OCI-LY1 (cell line): ENCODE results near the gene GSPT1.

Source experiments
- EZH2 ChIP-seq: fragments of 200-600 bp; sonication (generic), shearing (Covaris generic); IDR thresholded peaks from 2 replicates; pipeline ENCODE4 v1.8.0; 2017; ENCODE audit warnings: borderline replicate concordance, mixed run types, mild to moderate bottlenecking, antibody characterized with exemption, low read length, moderate library complexity, mixed read lengths
- TF ChIP-seq, protein P1 (sequence below): fragments of 200-600 bp; sonication (generic), shearing (Covaris generic); IDR thresholded peaks from 2 replicates; pipeline ENCODE4 v1.5.1; 2017; ENCODE audit warnings: mild to moderate bottlenecking, antibody characterized with exemption, low read length, moderate library complexity, mixed read lengths

DNA sequence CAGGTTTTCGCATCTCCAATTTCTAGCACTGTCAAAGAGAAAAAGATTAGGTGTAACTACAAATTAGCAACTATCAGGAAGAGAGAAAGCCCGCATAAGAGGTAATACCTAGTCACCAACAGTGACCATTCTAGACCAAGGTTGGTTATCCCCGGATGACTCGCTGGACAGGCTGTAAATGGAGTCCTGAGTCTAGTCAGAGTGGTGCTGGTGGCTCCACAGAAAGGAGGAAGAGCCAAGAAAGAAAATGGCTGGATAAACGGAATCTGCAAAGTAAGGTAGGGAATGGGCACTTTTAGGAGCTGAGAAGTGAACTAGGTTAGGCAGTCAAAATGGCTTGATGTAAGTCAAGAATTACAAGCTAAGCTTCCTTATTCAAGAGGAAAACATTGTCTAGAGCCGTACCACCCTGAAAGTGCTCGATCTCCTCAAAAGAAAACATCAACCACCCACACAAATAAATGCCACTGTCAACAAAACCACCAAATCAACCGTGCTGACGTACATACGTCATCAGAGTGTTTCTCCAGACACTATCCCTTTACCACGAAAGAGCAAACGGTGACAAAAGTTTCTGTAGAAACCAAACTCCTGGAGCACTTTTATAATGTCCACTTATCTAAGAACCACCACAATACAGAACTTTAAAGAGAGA is 2.2 kb downstream of the GSPT1 start:
- TF ChIP-seq EZH2, result no peak
- TF ChIP-seq, protein P1, sequence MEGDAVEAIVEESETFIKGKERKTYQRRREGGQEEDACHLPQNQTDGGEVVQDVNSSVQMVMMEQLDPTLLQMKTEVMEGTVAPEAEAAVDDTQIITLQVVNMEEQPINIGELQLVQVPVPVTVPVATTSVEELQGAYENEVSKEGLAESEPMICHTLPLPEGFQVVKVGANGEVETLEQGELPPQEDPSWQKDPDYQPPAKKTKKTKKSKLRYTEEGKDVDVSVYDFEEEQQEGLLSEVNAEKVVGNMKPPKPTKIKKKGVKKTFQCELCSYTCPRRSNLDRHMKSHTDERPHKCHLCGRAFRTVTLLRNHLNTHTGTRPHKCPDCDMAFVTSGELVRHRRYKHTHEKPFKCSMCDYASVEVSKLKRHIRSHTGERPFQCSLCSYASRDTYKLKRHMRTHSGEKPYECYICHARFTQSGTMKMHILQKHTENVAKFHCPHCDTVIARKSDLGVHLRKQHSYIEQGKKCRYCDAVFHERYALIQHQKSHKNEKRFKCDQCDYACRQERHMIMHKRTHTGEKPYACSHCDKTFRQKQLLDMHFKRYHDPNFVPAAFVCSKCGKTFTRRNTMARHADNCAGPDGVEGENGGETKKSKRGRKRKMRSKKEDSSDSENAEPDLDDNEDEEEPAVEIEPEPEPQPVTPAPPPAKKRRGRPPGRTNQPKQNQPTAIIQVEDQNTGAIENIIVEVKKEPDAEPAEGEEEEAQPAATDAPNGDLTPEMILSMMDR, result no peak
